CD14-positive monocyte (primary cell): ENCODE data around the gene ANTXR2. TPM values are rescaled to one million over a fixed set of nuclear protein-coding genes. Genes with fewer than 3 reads are reported as not detected.
A peak's percentile ranks its signal among the peaks of the same experiment; 100 is the strongest.

Source experiments
- DNase-seq, 3 donors: peaks; one replicate each; pipeline ENCODE4 v3.0.0-alpha.2; 2011 to 2022
- H2AFZ ChIP-seq: 2 replicates; pipeline ENCODE4 v1.6.0; 2012; ENCODE audit warnings: mild to moderate bottlenecking, low read depth, low read length, inconsistent platforms; ENCODE audit not compliant: insufficient read depth, poor library complexity, severe bottlenecking
- H3K27ac ChIP-seq, 2 donors: 1 replicate in 1 of 2; 2 replicates in 1 of 2; pipeline ENCODE4 v1.5.1; 2012 to 2013; ENCODE audit warnings: low read length in 2 of 2, control low read depth in 1 of 2, inconsistent platforms in 1 of 2, low read depth in 1 of 2, mild to moderate bottlenecking in 1 of 2
- H3K27me3 ChIP-seq, 2 donors: one replicate each; pipeline versions ENCODE4 v1.6.0 to v1.6.1; 2011 to 2013; ENCODE audit warnings: low read length in 2 of 2; ENCODE audit not compliant: control insufficient read depth in 2 of 2, insufficient read depth in 2 of 2
- H3K36me3 ChIP-seq, 2 donors: replicated peaks in 1 of 2; 1 replicate in 1 of 2; 2 replicates in 1 of 2; pipeline versions ENCODE4 v1.5.1 to v1.6.1; 2012 to 2013; ENCODE audit warnings: low read length in 2 of 2, control low read depth in 1 of 2, inconsistent platforms in 1 of 2, mild to moderate bottlenecking in 1 of 2; ENCODE audit not compliant: insufficient read depth in 2 of 2, control insufficient read depth in 1 of 2
- H3K4me1 ChIP-seq, 2 donors: 1 replicate in 1 of 2; 2 replicates in 1 of 2; pipeline versions ENCODE4 v1.5.1 to v1.6.1; 2012 to 2013; ENCODE audit warnings: low read length in 2 of 2, control low read depth in 1 of 2, inconsistent platforms in 1 of 2, mild to moderate bottlenecking in 1 of 2, moderate library complexity in 1 of 2; ENCODE audit not compliant: insufficient read depth in 2 of 2, control insufficient read depth in 1 of 2
- H3K4me2 ChIP-seq: replicated peaks from 2 replicates; pipeline ENCODE3; 2012; ENCODE audit warnings: low read length, moderate library complexity, mild to moderate bottlenecking; ENCODE audit not compliant: poor library complexity, severe bottlenecking; ENCODE audit errors: extremely low read depth
- H3K4me3 ChIP-seq, 3 experiments: fragments of 200-600 bp in 1 of 3; sonication (generic) in 1 of 3; replicated peaks in 1 of 3; 1 replicate in 2 of 3; 2 replicates in 1 of 3; pipeline ENCODE4 v1.5.1; 2011 to 2013; ENCODE audit warnings: low read length in 3 of 3, mild to moderate bottlenecking in 3 of 3, control low read depth in 2 of 3, low read depth in 2 of 3, inconsistent platforms in 1 of 3, moderate library complexity in 1 of 3
- H3K79me2 ChIP-seq: 2 replicates; pipeline ENCODE4 v1.6.0; 2012; ENCODE audit warnings: mild to moderate bottlenecking, control low read depth, inconsistent platforms, low read length, moderate library complexity; ENCODE audit not compliant: insufficient read depth
- H3K9ac ChIP-seq: 2 replicates; pipeline ENCODE4 v1.6.0; 2017; ENCODE audit warnings: low read length, mild to moderate bottlenecking; ENCODE audit not compliant: insufficient read depth, poor library complexity, severe bottlenecking
- H3K9me3 ChIP-seq, 2 donors: replicated peaks in 1 of 2; 1 replicate in 1 of 2; 2 replicates in 1 of 2; pipeline versions ENCODE4 v1.5.1 to v1.6.1; 2012 to 2013; ENCODE audit warnings: low read length in 2 of 2, control low read depth in 1 of 2; ENCODE audit not compliant: control insufficient read depth in 1 of 2, insufficient read depth in 1 of 2
- H4K20me1 ChIP-seq: 2 replicates; pipeline ENCODE4 v1.6.0; 2012; ENCODE audit warnings: mild to moderate bottlenecking, low read length, control low read depth, moderate library complexity; ENCODE audit not compliant: insufficient read depth
- H3K27ac Mint-ChIP-seq, 7 donors: one replicate each; pipeline ENCODE4 v1.8.0; 2020; ENCODE audit warnings: mild to moderate bottlenecking in 7 of 7, mixed read lengths in 7 of 7, moderate library complexity in 6 of 7, inconsistent platforms in 2 of 7
- H3K27me3 Mint-ChIP-seq, 3 donors: one replicate each; pipeline ENCODE4 v1.8.0; 2021 to 2022; ENCODE audit warnings: low read depth in 3 of 3, mild to moderate bottlenecking in 3 of 3, mixed read lengths in 3 of 3, moderate library complexity in 3 of 3, inconsistent platforms in 1 of 3
- H3K36me3 Mint-ChIP-seq, 2 donors: one replicate each; pipeline ENCODE4 v1.8.0; 2020; ENCODE audit warnings: mixed read lengths in 2 of 2, inconsistent platforms in 1 of 2, mild to moderate bottlenecking in 1 of 2
- H3K4me1 Mint-ChIP-seq: one replicate; pipeline ENCODE4 v1.8.0; 2020; ENCODE audit warnings: mild to moderate bottlenecking, mixed read lengths
- H3K4me3 Mint-ChIP-seq, 2 donors: one replicate each; pipeline ENCODE4 v1.8.0; 2020; ENCODE audit warnings: mild to moderate bottlenecking in 2 of 2, mixed read lengths in 2 of 2, moderate library complexity in 1 of 2
- H3K9me3 Mint-ChIP-seq, 7 donors: one replicate each; pipeline ENCODE4 v1.8.0; 2020 to 2022; ENCODE audit warnings: mixed read lengths in 7 of 7, mild to moderate bottlenecking in 6 of 7, moderate library complexity in 6 of 7, inconsistent platforms in 2 of 7
- CTCF ChIP-seq: fragments of 200-600 bp; IDR thresholded peaks from one replicate; pipeline ENCODE4 v1.8.0; 2022; ENCODE audit warnings: antibody characterized with exemption, mild to moderate bottlenecking
- WGBS: methylation state at CpG from one replicate; pipeline ENCODE4 v1.1.5; 2013; ENCODE audit warnings: missing lambda C conversion rate; ENCODE audit not compliant: insufficient coverage; 5-methylcytosine and 5-hydroxymethylcytosine counted together
- intact Hi-C, 2 donors: fragments of 100-400 bp; cut with micrococcal nuclease; formaldehyde crosslinking; loops; one replicate each; pipeline versions ENCODE4 v1.15.0 to v1.15.1; 2023
- polyA plus RNA-seq, 3 donors: library from polyadenylated mRNA; depleted of rRNA in 1 of 3; unstranded in 2 of 3; stranded (reverse) in 1 of 3; fragments of 300-500 nt in 2 of 3; fragments of >200 nt in 1 of 3; fragmentation: Illumina TruSeq in 2 of 3; gene quantifications; 1 replicate in 2 of 3; 2 replicates in 1 of 3; pipeline ENCODE4 v1.2.3, GENCODE V29; 2012 to 2021

Gene ANTXR2
- polyA plus RNA-seq, 3 donors: 15.4 to 69.6 (median 59.2) TPM

GRCh38 chr4:80092088-80092487 is 19.1 kb upstream of the ANTXR2 start:
- no CpG with 5 or more reads among the region's 2 CpGs for WGBS
- intact Hi-C loops: no loop called here
- H3K4me2 ChIP-seq: no peak overlapping the region
- Mint-ChIP-seq H3K4me1 (peaks cover 2% of the 10 kb centered on the region), H3K36me3 (no peaks in the 10 kb centered on the region), H3K27me3 (peaks cover 0 to 3% (median 2%) of the 10 kb centered on the region in 3 donors), H3K9me3 (no peaks in the 10 kb centered on the region), H3K4me3 (no peak overlapping the region), H3K27ac (peak overlapping the region in 1 of 7 donors; percentile 49)
- DNase-seq: no peak
- H3K27me3 ChIP-seq: no peaks in the 10 kb centered on the region
- no peak overlapping the region for H3K4me3 ChIP-seq
- TF ChIP-seq CTCF: no peak
- H2AFZ ChIP-seq: no peak overlapping the region
- H3K9ac ChIP-seq: no peak overlapping the region
- no peak overlapping the region for H3K27ac ChIP-seq
- no peaks in the 10 kb centered on the region for H3K36me3 ChIP-seq
- H3K9me3 ChIP-seq: no peaks in the 10 kb centered on the region
- H4K20me1 ChIP-seq: no peaks in the 10 kb centered on the region
- no peaks in the 10 kb centered on the region for H3K4me1 ChIP-seq
- no peaks in the 10 kb centered on the region for H3K79me2 ChIP-seq

DNA sequence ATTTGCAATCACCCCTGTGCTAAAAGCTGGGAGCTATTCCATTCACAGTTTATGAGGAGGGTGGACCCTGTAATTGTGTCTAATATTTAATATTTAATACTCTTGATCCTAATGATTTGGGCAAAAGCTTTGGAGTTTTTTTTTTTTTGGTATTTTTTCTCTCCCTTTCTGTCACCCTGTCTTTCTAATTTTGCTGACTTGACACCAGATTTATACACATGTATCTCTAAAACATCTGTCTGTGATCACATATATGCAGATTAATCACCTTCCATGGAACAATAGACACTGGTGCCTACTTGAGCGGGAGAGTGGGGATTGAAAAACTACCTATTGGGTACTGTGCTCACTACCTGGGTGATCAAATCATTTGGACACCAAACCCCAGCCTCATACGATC is 18.7 kb upstream of the ANTXR2 start:
- Histone ChIP-seq H3K4me3 (no peak overlapping the region), H3K9me3 (no peaks in the 10 kb centered on the region), H3K79me2 (no peaks in the 10 kb centered on the region), H3K36me3 (no peaks in the 10 kb centered on the region), H3K4me2 (no peak overlapping the region), H3K9ac (no peak overlapping the region), H3K27ac (no peak overlapping the region), H3K4me1 (no peaks in the 10 kb centered on the region), H3K27me3 (no peaks in the 10 kb centered on the region), H4K20me1 (no peaks in the 10 kb centered on the region), H2AFZ (no peak overlapping the region)
- no peak for TF ChIP-seq CTCF
- Mint-ChIP-seq H3K27ac (no peak overlapping the region), H3K4me1 (peaks cover 2% of the 10 kb centered on the region), H3K4me3 (no peak overlapping the region), H3K27me3 (peaks cover 0 to 3% (median 2%) of the 10 kb centered on the region in 3 donors), H3K36me3 (no peaks in the 10 kb centered on the region), H3K9me3 (no peaks in the 10 kb centered on the region)
- DNase-seq: no peak
- WGBS: no CpG with 5 or more reads among the region's 2 CpGs
- intact Hi-C loops: no loop called here
